ENCODE results near the gene PRKG1.

PRKG1 gene

DNA sequence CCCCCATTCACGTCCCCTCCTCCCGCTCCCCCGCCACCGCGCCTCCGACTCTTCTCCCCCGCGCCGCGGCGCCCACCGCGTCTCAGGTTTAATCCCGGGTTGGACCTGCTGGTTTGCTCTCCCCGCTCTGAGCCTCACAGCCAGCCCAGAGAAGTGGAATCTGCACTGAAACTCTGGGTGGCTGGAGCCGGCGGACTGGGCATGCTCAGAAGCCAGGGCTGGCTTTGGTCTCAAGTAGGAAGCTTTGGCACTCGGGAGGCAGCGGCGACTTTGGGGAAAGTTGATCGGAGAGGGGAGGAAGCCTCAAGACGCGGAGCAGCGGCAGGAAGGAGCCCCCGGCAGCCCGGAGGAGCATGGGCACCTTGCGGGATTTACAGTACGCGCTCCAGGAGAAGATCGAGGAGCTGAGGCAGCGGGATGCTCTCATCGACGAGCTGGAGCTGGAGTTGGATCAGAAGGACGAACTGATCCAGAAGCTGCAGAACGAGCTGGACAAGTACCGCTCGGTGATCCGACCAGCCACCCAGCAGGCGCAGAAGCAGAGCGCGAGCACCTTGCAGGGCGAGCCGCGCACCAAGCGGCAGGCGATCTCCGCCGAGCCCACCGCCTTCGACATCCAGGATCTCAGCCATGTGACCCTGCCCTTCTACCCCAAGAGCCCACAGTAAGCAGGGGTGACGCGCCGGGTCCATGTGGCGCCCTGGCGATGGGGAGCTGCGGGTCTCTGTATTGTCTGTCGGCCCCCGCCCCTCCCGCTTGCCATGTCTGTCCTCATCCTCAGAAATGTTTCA is at the start of gene PRKG1:
Gene PRKG1 (plus strand): TSS at position 250 of the 791 bp plus-strand sequence.
- DNase-seq = no peak

DNA sequence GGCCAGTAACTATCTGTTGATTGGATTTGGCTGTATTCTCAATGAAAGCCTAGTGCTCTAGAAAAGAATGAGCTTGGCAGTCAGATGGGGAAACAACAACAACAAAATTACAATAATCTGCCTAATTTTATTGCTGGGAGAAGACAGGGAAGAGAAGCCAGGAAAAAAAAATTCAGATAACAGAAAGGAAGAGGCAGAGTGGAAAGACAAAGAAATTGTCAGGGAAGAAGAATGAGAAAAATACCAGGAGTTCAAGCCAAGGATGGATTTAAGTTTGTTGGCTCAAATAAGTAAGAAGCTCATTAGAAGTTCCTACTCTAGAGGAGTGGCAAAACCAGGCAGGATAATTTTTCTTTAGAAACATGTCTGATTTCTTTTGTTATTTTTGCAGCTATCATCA is 45.9 kb upstream of the PRKG1 start:
- no peak for DNase-seq

DNA sequence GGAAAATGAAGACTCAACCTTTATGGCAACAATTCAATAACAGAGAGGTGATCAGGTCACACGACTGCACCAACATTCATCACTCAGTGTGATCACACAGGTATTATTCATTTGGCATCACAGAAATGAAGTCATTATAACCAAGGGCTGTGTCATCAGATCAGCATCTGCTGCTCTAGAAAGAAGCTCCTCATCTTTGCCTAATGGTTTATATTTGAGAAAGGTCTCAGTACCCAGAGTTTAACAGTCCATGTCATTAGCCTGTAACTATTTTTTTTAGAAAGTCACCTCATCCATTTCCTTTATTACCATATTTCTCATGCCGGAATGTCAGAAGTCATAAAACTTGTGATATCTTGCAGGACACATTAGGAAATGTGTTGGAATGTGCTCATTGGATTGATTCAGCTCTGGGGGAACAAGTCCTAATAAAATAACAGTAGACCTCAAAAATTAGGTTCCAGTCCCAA is 45.1 kb upstream of the PRKG1 start:
- DNase-seq = no peak

DNA sequence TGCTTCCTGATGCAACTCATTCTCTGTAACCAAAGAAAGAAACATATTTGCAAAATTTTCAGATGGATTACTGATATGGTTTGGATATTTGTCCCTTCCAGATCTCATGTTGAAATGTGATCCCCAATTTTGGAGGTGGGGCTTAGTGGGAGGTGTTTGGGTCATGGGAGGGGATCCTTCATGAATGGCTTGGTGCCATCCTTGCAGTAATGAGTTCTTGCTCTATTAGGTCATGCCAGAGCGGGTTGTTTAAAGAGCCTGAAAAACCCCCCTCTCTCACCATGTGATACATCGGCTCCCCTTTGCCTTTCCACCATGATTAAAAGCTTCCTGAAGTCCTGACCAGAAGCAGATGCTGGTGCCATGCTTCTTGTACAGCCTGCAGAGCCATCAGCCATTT is 43.8 kb upstream of the PRKG1 start:
- no peak for DNase-seq

DNA sequence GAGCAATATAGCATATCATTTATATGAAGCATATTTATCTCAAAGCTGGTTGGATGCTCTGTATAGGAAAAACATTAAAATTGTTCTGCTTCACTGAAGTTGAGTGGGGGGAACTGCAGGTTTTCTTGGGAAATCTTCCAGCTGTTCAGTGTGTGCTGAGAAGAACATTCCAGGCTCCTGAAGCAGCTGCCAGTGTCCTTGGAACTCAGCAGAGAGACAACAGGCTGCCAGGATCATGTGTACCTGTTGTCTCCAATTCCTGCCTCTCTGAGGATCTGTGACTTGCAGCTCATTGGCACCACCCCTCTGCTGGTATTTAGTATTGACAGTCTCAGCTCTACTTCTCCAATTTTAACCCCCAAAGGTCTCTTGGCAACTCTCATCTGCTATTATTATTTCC is 42.3 kb upstream of the PRKG1 start:
- no peak for DNase-seq

DNA sequence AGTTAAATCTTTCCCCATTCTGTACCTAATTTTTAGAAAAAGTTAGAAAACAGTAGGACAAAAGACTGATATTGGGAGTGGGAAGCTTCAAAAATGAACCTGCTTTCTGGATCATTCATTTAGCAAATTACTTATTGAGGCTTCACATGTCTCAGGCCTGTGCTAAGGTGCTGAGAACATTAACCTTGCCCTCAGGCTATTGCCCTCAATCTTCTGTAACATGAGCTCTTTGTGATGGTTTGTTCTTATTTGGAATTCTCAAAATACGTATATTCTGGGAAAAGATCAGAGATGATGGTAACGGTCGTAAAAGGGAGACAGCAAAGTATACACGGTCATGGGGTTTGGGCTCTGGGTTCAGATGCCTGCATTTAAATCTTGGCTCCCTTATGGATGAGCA is 39.5 kb upstream of the PRKG1 start:
- no peak for DNase-seq

DNA sequence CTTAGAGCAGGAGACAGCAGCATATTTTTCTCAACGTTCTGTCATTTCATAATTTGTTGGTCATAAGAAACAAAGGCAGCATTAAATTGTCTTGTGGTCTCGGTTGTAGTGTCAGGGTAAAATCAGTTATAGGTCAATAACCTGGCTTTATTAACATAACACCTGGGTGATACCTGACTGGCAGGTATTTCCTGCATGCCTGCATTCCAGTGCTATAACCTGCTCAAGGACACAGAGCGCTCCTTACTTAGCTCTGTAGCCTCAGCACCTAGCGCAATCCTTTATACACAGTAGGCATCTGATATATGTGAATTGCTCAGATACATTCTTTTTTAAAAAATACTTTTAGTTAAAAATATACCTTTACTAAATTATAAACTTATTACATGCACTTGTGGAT is 38.9 kb upstream of the PRKG1 start:
- DNase-seq = no peak

DNA sequence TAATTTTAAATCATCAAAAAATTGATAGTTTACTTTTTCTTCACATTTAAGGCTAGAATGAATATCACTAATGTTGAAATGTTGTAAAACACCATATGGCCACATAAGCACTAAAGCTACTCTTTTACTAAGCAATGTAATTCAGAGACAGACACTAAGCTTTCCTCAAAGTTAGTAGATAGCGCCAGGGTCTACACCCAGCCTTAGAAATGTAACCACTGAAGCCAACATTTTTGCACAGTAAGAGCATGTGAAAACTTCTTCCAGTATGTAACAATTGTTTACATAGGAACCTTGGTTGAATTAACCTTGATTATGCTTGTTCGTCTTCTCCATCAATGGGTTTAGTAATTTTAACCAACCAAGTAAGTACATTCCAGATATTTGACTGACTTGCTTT is 28.4 kb upstream of the PRKG1 start:
- no peak for DNase-seq

DNA sequence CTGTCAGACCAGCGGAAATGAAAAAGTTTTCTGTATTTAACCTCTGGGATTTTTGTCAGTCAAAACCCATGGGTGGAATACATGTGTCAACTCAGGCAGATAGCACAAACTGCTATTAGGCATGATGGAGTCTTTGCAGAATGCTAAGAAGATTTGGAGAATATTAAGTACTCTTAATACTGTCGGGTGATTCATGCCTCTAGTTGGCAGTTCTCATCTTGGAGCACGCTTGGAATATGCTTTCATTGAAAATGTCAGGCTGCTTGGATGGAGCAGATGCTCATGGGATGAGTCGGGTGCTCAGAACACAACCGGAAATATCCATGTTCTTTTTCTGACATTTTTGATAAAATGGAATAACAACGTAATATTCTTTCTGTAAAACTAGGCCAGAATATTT is 27.6 kb upstream of the PRKG1 start:
- no peak for DNase-seq

DNA sequence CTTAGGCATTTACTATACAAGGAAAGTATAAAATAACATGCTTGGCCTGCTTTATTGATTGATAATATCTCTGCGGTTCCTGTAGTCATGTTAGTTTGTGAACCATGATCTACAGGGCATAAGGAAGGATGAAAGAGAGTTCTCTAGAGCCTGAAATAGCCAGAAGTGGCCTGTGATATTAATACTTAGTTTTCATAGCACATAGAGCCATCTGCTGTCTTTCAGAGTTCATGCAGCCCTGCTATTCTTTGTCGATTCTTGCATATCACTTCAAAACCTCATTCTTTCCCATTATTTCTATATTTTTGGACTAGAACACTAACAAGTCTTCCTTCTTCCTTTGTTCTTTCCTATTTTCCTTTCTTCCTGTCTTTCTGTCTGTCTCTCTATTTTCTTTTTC is 26.4 kb upstream of the PRKG1 start:
- DNase-seq = no peak

DNA sequence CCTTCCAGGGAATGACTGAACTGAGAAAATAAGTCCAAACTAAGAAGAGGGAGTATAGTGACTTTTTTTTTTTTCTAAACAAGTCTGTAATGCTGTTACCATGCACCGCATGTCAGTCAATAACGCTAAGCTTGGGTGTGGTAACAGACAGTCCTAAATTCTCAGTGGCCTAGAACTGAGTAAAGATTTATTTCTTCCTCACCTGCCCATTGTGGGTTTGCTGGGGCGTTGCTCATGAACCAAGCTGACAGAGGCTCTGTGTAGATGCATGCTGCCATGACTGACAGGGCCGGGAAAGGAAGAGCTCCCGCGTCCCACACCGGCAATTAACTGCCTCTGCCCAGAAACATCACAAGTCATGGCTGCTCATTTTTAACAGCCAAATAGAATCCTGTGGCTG is 25.5 kb upstream of the PRKG1 start:
- DNase-seq = no peak

DNA sequence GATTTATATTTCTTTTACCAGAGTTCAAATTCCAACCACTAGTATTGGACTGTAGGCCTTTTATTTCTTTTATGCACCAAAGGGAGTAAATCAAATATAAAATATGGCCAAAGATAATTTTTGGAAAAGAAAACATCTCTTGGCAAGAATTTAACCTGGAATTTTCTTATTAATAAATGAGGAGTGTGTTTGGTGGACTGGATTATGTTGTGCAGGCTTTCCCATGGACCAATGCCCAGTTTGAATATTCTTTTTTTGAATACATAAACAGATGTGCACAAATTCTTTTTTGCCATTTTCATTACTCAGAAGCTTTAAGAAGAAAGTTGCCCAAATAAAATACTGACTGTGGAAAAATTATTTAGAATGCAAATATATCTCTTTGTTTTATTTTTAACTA is 22.1 kb upstream of the PRKG1 start:
- no peak for DNase-seq

DNA sequence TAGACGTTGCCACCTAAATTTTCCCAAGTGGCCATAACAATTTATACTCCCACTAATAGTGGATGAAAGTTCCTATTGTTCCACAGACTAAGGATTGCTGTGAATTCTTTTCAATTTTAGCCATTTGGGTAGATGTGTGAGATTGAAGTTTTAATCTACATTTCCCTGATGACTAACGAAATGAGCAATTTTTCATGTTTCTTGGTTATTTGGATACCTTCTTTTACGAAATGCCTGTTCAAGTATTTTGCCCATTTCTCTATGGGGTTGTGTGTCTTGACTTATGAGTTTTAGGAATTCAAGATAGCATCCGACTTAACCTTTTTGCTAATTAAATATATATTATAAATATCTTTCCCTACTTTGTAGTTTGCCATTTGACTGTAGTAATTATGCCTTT is 16.4 kb upstream of the PRKG1 start:
- DNase-seq = no peak

DNA sequence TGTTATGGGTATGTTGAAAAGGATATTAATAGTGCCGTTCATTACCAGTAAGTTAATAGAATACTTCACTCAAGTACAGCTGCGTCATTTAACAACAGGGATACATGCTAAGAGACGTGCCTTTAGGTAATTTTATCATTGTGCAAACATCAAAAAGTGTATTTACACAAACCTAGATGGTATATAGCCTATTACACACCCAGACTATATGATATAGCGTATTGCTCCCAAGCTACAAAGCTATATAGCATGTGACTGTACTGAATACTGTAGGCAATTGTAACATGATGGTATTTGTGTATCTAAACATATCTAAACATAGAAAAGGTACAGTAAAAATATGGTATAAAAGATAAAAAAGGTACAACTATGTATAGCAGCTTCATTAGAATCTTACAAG is 11.1 kb upstream of the PRKG1 start:
- no peak for DNase-seq

DNA sequence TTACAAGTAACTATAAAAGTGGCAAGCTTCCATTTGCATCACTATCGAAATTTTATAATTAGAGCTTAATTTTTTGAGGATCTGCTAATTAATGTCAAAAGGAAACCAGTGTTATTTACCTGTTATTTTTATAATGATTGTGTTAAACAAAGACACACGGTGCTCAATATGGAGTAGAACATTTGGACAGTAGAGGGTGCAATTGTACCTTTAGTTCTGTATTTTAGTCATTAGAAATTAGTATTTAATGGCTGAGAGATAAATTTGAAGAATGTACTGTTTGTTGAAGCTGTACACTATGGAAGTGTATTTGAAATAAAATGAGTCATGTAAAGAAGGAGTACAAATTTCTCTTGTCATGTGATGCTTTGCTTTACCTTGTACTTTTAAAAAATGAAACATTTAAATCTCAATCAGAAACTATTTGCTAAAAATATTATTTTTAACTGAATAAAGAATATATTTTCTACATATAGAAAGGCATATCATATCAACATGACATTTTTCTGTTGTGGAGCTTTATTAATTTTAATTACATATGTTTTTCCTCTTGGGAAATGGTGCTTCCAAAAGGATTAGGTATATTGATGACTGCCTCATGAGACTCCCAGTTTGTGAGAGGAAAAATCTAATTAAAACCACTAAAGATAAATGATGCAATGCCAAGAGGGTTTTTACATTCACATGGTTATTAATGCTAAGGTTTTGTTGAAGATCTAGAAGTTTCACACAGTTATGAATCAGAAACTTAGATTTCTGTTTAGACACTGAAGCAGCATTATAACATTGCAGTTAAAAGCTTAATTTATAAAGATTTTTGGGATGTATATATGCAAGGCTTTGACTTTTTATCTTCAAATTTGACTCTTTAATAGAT is 10.4 kb upstream of the PRKG1 start:
- no peak for DNase-seq

DNA sequence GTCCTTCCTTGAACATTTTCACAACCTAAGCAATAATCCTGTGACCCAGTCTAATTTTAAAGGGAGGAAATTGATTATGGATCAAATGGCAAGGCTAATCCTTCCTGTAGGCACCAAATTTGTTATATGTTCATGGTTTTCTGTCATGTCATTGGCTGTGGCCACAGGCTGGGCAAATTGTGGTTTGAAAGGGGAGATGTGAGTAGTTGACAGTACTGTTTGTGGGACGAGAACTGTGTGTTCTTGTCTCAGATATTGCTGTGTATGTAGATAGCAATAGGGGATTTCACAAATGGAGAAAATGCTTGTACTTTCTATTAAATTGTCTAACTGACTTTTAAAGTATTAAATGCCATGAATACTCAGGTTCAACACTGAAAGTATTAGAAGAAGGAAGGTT is 8.1 kb upstream of the PRKG1 start:
- no peak for DNase-seq

DNA sequence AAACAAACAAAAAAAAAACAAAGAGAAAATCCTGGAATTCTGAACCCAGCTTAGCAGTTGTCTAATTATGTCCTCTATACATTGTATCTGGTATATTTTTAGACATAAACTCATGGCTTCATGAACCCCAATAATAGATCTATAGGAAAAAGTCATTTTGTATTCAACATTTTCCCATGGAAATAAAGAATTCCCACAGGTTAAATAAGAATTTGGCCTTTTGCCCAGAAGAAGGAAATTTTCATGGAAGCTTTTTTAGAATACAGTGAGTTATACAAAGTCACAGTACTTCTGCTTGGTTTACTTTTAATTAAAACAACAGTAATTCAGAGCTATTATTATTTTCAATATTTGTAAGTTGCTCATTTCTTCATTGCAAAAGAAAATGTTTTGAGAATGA is 2.1 kb upstream of the PRKG1 start:
- DNase-seq = no peak

DNA sequence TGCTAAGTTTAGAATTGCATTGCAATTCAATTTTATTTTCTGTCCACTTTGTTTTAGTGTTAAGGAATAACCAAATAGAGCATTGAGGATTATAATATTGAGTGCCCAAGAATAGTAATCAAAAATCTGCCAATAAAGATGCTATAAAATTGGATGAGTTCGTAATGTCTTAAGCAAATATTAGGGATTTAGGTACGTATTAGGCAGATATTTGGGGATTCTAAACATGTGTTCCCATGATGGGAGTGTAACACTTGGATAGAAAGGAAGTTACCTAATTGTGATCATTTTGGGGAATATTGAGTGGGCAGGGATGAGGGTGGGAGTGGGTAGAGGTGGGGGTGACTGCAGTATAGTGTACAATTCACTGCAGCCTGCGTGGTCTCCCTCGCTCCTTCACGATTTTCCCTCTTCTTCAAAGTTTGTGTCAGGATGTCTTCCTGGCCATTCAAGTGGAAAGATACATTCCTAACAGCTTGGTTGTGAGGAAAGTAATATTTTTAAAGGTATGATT is 1.3 kb upstream of the PRKG1 start:
- DNase-seq = no peak

DNA sequence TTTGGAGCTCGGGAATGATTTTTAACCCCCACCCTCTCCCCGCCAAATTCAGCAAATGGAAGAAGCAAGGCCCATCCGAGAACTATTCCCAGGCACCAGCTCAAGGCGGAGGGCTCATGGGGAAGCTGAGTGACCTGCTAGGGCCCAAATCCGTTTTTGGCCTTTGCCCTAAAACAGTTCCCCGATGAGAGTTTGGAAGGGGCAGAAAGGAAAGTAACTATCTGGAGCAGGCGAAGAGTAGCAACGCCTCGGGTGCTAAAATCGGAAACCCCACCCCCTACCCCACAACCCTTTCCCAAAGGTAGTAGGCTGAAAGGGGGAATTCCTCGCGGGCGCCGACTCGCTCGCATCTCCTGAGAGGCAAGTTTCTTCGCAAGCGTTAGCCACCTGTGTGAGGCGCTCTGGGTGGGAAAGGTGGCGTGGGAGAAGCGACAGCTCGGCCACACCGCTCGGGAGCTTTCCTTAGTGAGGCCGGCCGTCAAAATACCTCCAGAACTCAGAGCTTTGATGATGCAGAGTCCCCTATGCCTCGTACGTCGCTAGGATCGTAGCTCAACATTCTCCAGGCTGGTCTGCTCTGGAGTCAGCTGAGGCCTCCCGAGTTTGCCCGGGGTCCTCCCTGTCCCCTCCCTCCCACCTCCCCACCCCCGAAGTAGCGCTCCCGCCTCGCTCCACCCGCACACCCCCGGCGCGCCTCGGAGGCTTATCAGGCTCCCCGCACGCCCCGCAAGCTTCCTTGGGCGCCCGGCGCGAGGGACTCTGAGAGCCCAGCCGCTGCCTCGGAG is 642 bp upstream of the PRKG1 start:
- no peak for DNase-seq

DNA sequence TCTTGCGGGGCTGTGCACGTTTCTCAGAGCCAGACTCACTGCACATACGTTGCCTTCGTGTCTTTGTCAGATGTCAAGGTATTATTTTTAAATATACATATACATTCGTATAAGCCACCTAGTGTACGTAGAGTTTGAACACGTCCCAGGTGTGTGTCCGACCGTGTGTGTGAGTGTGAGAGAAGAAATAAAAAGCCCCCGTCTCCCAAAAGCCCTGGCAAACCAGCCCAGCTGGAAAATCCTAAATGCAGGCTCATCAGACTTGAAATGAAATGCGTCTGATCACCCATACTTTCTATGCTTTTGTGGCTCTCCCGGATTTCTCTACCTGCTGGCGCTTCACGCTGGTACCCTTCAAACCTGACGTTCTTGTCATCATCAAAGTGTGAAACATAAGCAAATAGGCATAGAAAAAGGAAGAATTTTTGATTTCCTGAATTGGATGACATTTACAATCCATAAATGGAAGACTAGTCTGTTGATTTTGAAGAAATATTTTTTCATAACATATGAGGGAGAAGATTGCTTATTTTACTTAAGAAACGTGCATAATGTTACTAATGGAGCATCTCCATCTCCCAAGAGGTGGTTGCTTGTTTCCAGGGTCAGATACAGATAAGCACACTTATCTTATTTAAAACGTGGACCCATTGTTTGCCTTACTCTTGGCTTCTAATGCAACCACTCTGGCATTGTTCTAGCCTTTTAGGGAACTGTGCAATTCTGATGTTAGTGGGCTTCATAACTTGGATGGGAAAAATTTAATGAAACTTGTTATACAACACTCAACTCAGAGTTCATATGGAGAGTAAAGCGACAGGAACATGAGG is 971 bp downstream of the PRKG1 start:
- no peak for DNase-seq

DNA sequence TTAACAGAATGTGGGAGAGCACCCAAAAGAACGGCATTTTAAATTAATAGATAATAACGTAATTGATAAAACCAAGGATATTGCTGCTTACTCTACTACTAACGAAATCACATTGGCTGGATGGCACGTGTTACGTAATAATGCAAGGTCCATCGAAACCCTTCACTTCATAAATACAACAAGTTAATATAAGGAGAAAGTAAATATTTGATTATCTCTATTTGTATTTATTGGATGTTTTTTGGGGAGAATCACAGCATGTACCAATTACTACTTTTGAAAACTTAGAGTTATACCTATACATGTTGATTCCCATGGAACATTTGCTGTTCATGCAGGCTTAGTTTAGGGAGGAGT is 1.6 kb downstream of the PRKG1 start:
- no peak for DNase-seq

DNA sequence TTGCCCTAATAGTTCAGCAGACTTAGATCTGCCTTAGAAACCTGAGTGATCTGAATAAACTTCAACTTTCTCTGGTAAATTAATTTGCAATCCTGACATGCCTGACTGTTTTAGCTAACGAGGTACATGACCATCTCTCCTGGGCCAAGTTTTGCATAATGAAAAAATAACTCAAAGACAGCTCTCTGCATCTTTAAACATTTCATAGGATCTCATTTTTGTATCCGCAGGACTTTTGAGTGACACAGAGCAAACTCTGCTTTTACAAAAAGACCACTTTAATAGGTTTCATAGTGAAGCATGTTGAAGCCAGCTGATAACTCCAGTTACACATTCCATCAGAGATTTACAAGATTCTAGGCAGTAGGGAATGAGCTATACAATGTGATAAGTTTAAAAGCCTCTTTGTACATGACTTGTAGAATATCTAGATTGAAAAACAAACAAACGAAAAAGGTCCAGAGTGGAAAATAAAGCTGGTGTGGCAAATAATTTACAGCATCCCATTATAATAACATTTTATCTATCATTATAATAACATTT is 2.1 kb downstream of the PRKG1 start:
- DNase-seq = no peak

All from NCI-H1417 treated with DMSO at 0.1 percent for 48 hours (cell line).